WTC11 (cell line): Measurements from ENCODE around the gene ANKLE2.

Experiments used
- FOXJ3 ChIP-seq: sonication (generic); formaldehyde crosslinking; IDR thresholded peaks from 2 replicates; pipeline ENCODE4 v1.9.0; 2021; ENCODE audit warnings: missing genetic modification reagents, mild to moderate bottlenecking, borderline replicate concordance
- FOXK1 ChIP-seq: sonication (generic); formaldehyde crosslinking; IDR thresholded peaks from 2 replicates; pipeline ENCODE4 v1.8.0; 2022; ENCODE audit warnings: mild to moderate bottlenecking, moderate library complexity, missing genetic modification reagents

DNA sequence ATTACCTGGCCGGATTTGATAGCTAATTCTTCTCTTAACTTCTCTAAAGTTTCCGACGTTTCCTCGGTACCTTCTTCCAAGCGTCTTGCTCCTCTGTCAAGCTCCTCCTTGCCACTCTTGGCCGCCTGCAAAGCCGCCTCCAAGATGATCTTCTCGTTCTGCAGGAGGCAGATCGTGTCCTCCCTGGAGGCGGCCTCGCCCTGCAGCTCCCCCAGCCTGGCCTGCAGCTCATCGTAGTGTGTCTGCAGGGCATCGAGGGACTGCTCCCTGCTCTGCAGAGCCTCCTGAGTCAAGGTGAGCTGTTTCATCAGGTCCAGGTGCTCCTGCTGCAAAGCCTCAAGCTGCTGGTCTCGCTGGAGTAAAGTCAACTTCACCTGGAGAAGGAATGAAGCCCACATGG, 34.2 kb upstream of the ANKLE2 start:
- TF ChIP-seq FOXJ3 (CRISPR knock-in tag) (no peak), FOXK1 (CRISPR knock-in tag) (no peak)
